ENCODE data around the gene NCKAP1.
"Not testable (repeated sequence)": the region's sequence is repeated elsewhere in the genome, so short reads cannot be mapped to it uniquely, and the experiment has no call there.

Gene NCKAP1

DNA sequence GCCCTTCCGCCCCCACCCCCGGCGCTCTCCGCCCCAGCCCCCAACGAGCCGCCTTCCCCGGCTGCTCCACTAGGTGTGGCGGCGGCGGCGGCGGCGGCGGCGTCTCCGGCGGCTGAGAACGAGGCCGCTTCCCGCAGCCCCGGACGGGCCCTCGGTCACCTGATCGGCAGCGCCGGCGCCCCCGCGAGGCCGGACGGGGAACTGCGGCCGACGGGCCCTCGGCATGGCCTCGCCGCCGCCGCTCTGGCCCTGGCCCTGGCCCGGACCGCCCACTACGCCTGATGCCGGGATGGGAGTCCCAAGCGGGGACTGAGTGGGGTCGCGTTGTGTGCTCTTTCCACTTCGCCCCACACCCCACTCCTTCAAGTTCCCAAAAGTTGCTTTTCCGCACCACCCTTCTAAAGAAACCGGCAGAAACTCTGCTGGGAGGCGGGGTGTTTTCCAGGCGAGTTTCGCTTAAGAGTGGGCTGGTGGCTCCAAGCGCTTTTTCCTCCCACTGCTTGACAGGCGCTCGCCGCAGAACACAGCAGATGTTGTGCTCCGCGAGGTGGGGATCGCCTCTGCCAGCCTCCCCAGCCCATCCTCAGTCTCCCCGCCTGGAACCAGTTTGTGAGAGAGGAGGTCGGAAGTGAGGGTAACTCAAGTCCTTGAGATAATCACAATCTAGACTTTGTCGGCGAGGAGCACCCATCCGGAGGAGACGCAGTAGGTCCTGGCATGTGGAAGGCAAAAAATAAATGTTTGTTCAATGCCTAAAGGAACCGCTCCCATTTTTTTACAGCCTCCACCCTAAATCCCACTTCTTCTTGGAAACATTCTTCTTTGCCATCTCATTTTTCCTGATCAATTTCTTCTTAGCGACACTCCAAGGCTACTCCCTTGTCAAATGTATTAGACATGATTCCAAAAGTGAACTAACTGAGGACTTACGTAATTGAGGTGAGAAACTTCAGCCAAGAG lies at the start of gene NCKAP1:
Gene NCKAP1 (minus strand): TSS at position 117 of the 960 bp plus-strand sequence. CDS start 358 bp downstream, outside the sequence.
- DNase-seq = peak; percentile 83

GRCh38 chr2:183081911-183082310 lies 43.7 kb upstream of the NCKAP1 start:
- no peak for DNase-seq

DNA sequence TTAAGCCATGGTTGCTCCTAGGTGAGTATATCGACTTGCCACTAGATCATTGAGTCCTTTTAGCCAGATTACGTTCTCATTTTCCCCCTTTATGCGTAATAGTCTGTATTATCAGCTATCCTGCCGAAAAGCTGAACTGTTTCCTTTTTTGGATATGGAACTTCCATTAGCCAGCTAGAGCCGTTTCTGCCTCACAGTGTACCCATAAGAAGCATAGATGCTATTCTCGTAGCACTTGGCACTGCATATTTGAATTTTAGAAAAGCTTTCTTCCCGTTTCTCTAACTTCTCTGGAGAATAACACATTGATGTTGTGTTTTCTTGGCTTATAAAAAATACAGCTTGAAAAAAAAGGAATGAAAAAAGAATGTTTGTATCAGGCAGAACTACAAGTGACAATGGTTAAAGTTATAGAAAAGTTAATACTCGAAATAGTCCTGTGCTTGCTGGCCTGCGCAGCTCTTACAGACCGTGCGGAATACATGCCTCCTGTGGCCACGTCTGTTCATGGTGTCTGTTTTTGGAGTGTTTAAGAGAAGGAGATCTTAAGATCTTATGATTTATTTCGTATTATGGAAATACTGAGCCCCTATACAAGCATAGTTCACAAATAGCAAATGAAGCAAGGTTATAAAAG lies 41.0 kb upstream of the NCKAP1 start:
- no peak for DNase-seq

DNA sequence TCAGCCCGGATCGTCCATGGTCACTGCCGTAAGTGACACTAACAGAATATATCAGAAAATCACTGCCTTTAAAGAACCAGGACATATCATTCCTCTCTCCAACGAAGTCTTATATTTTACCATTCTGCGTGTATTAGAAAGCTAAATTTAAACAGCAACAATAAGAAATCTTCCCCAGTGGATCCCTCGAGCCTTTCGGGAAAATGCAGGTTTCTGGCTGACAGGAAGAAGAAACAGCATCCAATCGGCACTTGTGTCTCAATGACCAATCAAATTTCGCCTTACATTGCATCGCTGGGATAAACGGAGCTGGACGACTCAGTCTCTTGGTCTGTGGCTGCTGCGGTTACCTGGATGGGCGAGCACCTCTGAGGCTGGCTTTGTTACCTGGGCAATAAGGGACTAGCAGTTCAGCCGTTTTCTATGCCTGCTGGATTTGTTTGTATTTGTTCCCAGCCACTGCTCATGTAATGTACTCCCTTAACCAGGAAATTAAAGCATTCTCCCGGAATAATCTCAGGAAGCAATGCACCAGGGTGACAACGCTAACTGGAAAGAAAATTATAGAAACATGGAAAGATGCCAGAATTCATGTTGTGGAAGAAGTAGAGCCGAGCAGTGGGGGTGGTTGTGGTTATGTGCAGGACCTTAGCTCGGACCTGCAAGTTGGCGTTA lies 40.3 kb upstream of the NCKAP1 start, which contains the start of gene DUSP19:
Gene DUSP19 (plus strand): TSS at position 284 of the 675 bp plus-strand sequence. CDS start 187 bp downstream, at position 471.
- peak; percentile 77 for DNase-seq

GRCh38 chr2:183078163-183078463 lies 39.9 kb upstream of the NCKAP1 start:
- no peak for DNase-seq

DNA sequence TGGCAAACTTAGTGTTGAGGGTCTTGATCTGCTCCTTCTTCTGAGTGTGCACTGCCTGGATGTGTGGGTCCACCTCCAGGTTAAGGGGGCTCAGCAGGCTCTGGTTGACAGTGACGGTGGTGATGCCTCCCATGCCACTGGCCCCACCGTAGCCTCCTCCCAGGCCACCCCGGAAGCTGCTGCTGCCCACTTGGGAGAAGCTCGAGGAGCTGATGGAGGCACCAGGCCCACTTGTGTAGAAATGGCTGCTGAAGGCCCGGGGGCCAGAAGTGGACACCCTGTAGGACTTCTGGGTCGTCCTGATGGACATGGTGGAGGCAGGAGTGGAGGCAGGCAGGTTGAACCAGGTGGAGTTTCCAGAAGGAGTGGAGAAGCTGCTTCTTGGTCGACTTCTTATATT lies 33.9 kb upstream of the NCKAP1 start:
- DNase-seq = no peak

DNA sequence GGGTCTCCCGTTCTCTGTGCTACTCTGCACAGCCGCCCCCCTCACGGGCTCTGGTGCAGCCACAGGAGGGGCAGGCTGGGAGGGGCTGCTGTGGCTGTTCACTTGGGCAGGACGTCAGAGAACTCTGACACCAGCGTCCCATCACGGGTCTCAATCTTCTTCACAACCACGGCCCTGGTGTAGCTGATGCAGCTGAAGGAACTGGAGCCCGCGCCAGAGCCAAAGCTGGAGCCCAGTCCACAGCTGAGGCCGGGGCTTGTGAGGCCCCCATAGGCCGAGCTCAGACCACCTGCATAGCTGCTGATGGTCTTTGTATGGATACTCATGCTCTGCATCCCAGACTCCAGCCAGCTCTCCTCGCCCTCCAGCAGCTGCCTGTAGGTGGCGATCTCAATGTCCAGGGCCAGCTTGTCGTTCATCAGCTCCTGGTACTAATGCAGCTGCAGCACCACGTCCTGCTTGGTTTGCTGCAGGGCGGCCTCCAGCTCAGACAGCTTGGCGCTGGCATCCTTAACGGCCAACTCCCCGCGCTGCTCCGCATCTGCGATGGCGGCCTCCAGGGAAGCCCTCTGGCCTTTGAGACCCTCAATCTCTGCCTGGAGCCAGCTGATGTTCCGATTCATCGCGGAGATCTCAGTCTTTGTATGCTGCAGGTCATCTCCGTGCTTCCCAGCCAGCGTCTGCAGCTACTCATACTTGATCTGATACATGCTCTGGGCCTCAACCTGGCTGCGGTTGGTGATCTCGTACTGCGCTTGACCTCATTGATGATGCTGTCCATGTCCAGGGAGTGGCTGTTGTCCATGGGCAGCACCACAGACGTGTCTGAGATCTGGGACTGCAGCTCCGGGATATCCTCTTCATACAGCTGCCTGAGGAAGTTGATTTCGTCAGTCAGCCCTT lies 32.9 kb upstream of the NCKAP1 start:
- DNase-seq = no peak

GRCh38 chr2:183069174-183069573 lies 30.9 kb upstream of the NCKAP1 start:
- DNase-seq = no peak

DNA sequence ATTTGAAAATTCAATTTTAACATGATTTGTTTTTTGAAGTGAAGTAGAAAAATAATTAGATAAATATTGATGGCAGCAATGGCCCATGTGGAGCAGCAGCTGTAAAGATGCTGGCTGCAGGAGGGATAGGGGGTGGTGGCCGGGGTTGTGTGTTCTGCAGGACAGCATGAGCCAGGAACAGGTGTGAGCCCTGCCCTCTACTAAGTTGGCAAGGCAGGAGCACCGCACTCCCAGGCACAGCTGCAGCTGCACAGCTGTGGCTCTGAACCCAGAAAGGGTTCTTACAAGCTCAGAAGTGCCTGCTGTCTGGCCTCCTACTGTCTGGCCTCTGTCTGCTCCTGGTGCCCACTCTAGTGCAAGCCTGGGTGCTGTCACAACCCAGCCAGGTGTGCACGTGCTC lies 30.3 kb upstream of the NCKAP1 start:
- DNase-seq = no peak

- DNase-seq = no peak
Measured at GRCh38 chr2:183063083-183063482, 24.8 kb upstream of the NCKAP1 start.

DNA sequence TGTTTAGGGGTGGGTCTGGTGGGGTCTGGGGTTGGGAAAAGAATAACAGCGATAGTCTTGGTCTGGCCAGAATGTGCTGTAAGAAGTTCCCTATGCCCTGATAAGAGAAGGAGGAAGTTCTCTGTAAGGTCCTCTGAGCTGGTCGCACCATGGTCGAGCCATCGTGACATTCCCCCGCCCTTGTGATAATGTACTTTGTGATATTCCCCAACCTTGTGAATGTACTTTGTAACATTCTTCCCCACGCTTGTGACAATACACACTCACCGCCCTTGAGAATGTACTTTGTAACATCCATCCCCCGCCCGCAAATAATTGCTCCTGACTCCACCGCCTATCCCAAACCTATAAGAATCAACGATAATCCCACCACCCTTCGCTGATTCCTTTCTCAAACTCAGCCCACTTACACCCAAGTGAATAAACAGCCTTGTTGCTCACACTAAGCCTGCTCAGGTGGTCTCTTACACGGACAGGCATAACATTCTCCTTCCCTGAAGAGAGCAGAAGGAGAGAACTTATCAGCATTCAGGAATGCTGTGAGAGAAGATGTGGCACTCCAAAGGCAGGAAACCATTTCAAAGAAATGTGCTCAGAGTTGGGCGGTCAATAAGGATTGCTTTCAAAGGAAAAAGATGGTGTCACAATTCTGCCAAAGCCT lies 22.4 kb upstream of the NCKAP1 start:
- no peak for DNase-seq

DNA sequence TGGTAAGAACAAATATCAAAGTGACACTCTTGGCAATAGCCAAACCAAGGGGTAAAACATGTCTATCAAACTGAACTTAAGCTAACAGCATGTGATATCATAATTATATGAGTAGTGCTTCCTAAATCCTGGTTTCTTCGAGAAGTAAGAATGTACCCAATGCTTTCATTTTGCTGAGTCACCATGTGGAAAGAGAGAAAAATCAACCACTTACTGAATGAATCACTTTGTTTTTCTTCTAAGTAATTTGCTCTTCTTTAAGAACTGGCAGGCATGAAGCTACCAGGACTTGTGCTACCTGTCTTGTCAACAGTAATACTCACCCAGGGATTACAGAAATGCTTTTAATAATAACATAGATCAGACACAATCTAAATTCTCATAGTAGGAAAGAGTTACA lies 21.3 kb upstream of the NCKAP1 start:
- peak; percentile 80 for DNase-seq

GRCh38 chr2:183057333-183057985 lies 19.2 kb upstream of the NCKAP1 start:
- no peak for DNase-seq

- DNase-seq = no peak
Measured at GRCh38 chr2:183049420-183049819, 11.2 kb upstream of the NCKAP1 start.

DNA sequence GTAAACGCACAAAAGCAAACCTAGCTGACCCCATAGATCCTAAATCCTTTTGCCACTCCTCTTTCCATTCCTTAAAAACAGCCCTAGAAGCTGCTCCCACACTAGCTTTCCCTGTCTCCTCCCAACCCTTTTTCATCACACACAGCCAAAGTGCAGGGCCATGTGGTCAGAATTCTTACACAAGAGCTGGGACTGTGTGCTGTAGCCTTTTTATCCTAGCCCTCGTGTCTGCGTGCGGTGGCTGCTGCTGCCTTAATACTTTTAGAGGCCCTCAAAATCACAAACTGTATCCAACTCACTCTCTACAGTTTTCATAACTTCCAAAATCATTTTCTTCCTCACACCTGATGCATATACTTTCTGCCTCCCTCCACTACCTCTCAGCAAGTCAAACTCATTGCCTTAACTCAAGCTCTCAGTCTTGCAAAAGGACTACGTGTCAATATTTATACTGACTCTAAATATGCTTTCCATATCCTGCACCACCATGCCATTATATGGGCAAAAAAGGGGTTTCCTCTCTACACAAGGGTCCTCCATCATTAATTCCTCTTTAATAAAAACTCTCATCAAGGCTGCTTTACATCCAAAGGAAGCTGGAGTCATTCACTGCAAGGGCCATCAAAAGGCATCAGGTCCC lies 9.3 kb upstream of the NCKAP1 start:
- not testable (repeated sequence) for DNase-seq

GRCh38 chr2:183043580-183043979 lies 5.3 kb upstream of the NCKAP1 start:
- not testable (repeated sequence) for DNase-seq

DNA sequence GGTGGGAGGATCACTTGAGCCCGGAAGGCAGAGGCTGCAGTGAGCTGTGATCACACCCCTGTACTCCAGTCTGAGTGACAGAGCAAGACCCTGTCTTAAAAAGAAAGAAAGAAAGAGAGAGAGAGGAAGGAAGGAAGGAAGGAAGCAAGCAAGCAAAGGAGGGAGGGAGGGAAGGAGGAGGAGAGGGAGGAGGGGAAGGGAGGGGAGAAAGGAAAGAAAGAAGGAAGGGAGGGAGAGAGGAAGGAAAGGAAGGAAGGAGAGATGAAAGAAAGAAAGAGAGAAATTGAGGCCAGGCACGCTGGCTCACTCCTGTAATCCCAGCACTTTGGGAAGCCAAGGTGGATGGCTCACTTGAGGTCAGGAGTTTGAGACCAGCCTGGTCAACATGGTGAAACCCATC lies 2.3 kb upstream of the NCKAP1 start:
- no peak for DNase-seq

DNA sequence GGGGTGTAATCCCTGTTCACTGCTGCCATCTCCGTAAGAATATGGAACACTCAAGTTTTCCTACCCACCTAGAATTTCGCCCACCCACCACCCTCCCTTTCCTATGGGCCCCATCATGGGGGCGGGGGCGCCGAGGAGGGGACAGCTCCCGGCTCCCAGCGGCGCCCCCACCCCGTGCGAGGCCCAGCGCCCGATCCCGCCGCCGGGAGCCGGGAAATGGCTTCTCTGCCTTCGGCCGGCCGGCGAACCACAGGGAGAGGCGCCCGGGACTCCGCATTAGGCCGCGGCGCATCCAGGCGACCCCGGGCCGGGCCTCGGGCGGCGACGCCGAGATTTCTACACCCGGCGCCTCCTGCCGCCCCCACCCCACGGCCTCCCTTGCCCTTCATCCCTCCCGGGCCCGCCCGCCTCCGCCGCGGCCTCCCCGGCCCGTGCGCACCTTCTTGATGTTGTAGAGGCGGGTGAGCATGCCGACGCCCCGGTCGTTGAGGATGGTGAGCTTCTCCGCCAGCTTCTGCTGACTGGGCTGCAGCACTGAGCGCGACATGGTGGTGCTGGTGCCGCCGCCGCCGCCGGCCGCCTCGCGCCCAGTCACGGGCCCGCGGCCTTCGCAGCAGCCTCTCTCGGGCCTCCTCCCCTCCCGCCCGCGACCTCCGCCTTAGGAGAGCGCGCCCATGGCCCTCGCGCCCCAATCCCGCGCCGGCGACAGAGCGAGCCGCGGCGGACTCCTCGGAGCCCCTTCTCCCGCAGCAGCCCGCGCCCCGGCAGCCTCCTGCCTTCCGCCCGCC lies 510 bp downstream of the NCKAP1 start:
- DNase-seq = peak; percentile 5

- peak; percentile 24 for DNase-seq
Measured at GRCh38 chr2:183037074-183037552, 1.1 kb downstream of the NCKAP1 start.

Measured in NCI-H226 (cell line).